Left lung (tissue), 14 donors: Measurements from ENCODE around the gene CLDN25. TPM values are rescaled to one million over a fixed set of nuclear protein-coding genes. Genes with fewer than 3 reads are reported as not detected.
A peak's percentile ranks its signal among the peaks of the same experiment; 100 is the strongest.

Experiments
- ATAC-seq: fragments of 200-7000 bp; cut with Tn5 transposase; one replicate; pipeline ENCODE4 v1.9.1; 2020; ENCODE audit warnings: moderate library complexity
- DNase-seq, 4 donors: peaks; one replicate each; pipeline ENCODE4 v3.0.0-alpha.2; 2013 to 2020
- H3K27ac ChIP-seq, 2 donors: fragments of 200-600 bp; sonication (generic) in 1 of 2; one replicate each; pipeline versions ENCODE4 v1.5.0 to v1.8.0; 2020 to 2021
- H3K27me3 ChIP-seq, 2 donors: fragments of 200-600 bp; sonication (generic) in 1 of 2; one replicate each; pipeline versions ENCODE4 v1.5.0 to v1.8.0; 2020 to 2021
- H3K36me3 ChIP-seq, 2 donors: fragments of 200-600 bp; sonication (generic) in 1 of 2; one replicate each; pipeline versions ENCODE4 v1.5.0 to v1.8.0; 2020 to 2021
- H3K4me1 ChIP-seq, 2 donors: fragments of 200-600 bp; one replicate each; pipeline ENCODE4 v1.8.0; 2021
- H3K4me3 ChIP-seq, 2 donors: fragments of 200-600 bp; sonication (generic) in 1 of 2; one replicate each; pipeline versions ENCODE4 v1.5.0 to v1.8.0; 2020 to 2021; ENCODE audit warnings: mild to moderate bottlenecking in 1 of 2
- H3K9me3 ChIP-seq, 2 donors: fragments of 200-600 bp; sonication (generic) in 1 of 2; one replicate each; pipeline versions ENCODE4 v1.5.0 to v1.8.0; 2020 to 2021
- intact Hi-C, 2 donors: fragments of 100-400 bp; cut with DNase I; formaldehyde crosslinking; loops; one replicate each; pipeline versions ENCODE4 v1.11.2 to v1.14.2; 2022
- long read RNA-seq, 12 donors: library from polyadenylated mRNA in 2 of 12; unstranded in 2 of 12; transcript quantifications; one replicate each; pipeline ENCODE4 v2.0.0 and lab custom pipeline, GENCODE V29; 2019 to 2026
- polyA plus RNA-seq, 6 donors: library from polyadenylated mRNA; unstranded; fragments of 120-200 nt; gene quantifications; one replicate each; pipeline ENCODE4 v1.2.1, GENCODE V29; 2013; ENCODE audit not compliant: insufficient read length in 6 of 6
- total RNA-seq, 2 donors: library from RNA; stranded (reverse); fragmentation: NEBNext Ultra II Directional; extraction: Animal tissue kit (Norgen Biotek cat#: 25700); gene quantifications; one replicate each; pipeline ENCODE4 v1.2.1, GENCODE V29; 2021
- TF ChIP-seq, protein P1 (sequence below), 2 donors: fragments of 200-600 bp; sonication (generic) in 1 of 2; IDR thresholded peaks; one replicate each; pipeline versions ENCODE4 v1.5.0 to v1.8.0; 2021; ENCODE audit warnings: antibody characterized with exemption in 2 of 2
- donor health status: DM: no; HTN: yes; CAD: no.
- donor health status: DM: no; HTN: no; CAD: no.

The CLDN25 gene
- not detected for total RNA-seq
- not detected for polyA plus RNA-seq
- long read RNA-seq, donor 1 = 0 reads
- long read RNA-seq, donor 2 = 0 reads
- long read RNA-seq, donor 3 = 0 reads
- long read RNA-seq, donor 4 = 0 reads
- long read RNA-seq, donor 5 = 0 reads
- long read RNA-seq, donor 6 = 0 reads
- long read RNA-seq, donor 7 = 0 reads
- long read RNA-seq, donor 8 = 0 reads
- long read RNA-seq, donor 9 = 0 reads
- long read RNA-seq, donor 10 = 0 reads
- long read RNA-seq, donor 11 = 0 reads
- long read RNA-seq, donor 12 = 0 reads

DNA sequence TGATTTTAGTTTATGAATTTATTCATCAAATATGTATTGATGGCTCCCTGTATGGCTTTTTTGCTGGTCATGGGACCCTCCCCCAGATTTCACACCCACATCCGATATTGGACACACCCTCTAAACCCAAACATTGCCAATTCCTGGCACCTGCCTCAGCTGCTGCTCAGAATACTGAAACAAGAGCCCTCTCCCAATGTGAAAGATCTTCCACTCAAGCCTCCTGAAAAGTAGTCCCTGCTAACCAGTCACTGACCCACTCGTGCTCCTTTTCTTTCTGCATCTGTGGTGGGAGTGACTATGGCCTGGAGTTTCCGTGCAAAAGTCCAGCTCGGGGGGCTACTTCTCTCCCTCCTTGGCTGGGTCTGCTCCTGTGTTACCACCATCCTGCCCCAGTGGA, at the start of gene CLDN25:
CLDN25 (plus strand) TSS at position 301 of the 400 bp plus-strand sequence; CDS start at position 301, 0 bp downstream.
- Histone ChIP-seq H3K27ac (no peak within 1 kb of the TSS), H3K9me3 (no peaks in the 10 kb centered on the region), H3K4me1 (no peaks in the 10 kb centered on the region), H3K36me3 (no peaks in the 10 kb centered on the region), H3K27me3 (peaks cover 3 to 10% of the 10 kb centered on the region in 2 donors), H3K4me3 (no peak within 1 kb of the TSS)
- intact Hi-C loops = no loop called here
- TF ChIP-seq, protein P1, sequence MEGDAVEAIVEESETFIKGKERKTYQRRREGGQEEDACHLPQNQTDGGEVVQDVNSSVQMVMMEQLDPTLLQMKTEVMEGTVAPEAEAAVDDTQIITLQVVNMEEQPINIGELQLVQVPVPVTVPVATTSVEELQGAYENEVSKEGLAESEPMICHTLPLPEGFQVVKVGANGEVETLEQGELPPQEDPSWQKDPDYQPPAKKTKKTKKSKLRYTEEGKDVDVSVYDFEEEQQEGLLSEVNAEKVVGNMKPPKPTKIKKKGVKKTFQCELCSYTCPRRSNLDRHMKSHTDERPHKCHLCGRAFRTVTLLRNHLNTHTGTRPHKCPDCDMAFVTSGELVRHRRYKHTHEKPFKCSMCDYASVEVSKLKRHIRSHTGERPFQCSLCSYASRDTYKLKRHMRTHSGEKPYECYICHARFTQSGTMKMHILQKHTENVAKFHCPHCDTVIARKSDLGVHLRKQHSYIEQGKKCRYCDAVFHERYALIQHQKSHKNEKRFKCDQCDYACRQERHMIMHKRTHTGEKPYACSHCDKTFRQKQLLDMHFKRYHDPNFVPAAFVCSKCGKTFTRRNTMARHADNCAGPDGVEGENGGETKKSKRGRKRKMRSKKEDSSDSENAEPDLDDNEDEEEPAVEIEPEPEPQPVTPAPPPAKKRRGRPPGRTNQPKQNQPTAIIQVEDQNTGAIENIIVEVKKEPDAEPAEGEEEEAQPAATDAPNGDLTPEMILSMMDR (IDR thresholded peaks at IDR 0.05) = no peak
- no peak for DNase-seq
- ATAC-seq = no peak

DNA sequence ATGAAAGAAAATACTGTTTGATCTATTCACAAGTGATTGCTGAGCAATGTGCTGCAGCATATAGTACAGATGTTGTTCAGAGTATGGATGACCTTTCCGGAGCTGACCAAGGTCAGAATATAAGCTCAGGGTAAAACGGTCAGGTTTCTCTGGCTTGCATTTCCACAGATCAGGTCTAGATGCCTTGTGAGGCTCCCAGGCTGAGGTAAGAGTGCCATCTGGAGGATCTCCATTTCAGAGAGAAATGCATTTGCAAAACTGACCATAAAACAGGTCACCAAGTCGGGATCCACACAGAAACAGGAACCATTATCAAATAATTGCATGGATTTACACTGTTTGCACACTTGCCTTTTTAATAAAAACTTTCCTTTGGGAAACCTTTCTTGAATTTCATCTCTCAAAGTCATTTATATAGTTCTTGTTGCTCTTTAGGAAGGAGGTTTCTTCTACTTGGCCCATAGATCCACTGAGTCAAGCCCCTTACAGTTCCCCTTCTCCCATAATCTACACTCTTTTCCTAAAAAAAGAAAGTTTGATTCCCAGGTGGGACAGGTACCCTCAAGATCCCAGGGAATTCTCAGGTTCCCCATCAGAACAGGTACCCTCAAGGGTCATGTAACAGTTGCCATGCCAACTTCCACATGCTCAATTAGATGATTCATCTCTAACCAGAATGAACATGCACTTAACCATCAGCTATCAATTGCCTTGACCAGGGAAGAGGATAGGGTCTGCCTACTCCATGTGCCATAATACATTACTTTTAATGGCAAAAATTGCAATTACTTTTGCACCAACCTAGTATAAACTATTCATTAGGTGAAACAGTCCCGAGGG, 48.5 kb upstream of the CLDN25 start:
- peaks cover 0 to 49% of the 10 kb centered on the region in 2 donors for H3K36me3 ChIP-seq
- no peak overlapping the region for H3K27ac ChIP-seq
- H3K27me3 ChIP-seq = no peaks in the 10 kb centered on the region
- TF ChIP-seq, protein P1 (IDR thresholded peaks at IDR 0.05) = peak in 1 of 2 donors; percentile 17
- H3K9me3 ChIP-seq = no peaks in the 10 kb centered on the region
- peak; percentile 71 for ATAC-seq
- no peak overlapping the region for H3K4me3 ChIP-seq
- intact Hi-C loops = loop anchor here in 1 of 2 donors (10.0 kb wide), 1 partner anchor 426 kb away; no protein-coding TSS in a partner anchor
- DNase-seq = peak in 3 of 4 donors; percentile 9 to 33 (median 31)
- H3K4me1 ChIP-seq = no peaks in the 10 kb centered on the region

DNA sequence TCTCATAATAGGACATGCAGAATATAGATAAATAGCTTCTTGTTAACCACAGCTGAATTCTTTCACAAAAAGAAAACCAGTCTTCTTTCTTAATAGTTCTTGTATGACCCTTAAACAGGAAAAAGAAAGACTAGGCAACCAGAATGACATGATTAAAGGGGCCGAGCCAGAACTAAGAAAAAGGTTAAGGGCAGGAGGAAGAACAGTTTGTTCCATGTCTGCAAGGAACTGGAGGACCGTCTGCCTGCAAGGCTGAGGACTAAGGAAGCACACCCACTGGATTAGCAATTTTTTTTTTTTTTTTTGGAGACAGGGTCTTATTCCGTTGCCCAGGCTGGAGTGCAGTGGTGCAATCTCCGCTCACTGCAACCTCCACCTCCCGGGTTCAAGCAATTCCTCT, 47.5 kb upstream of the CLDN25 start:
- H3K4me3 ChIP-seq = no peak overlapping the region
- H3K9me3 ChIP-seq = no peaks in the 10 kb centered on the region
- TF ChIP-seq, protein P1 (IDR thresholded peaks at IDR 0.05) = no peak
- H3K27me3 ChIP-seq = no peaks in the 10 kb centered on the region
- no peaks in the 10 kb centered on the region for H3K4me1 ChIP-seq
- no peak overlapping the region for H3K27ac ChIP-seq
- no peak for DNase-seq
- intact Hi-C loops = loop anchor here in 1 of 2 donors (10.0 kb wide), 1 partner anchor 427 kb away; no protein-coding TSS in a partner anchor
- no peak for ATAC-seq
- peaks cover 0 to 59% of the 10 kb centered on the region in 2 donors for H3K36me3 ChIP-seq

DNA sequence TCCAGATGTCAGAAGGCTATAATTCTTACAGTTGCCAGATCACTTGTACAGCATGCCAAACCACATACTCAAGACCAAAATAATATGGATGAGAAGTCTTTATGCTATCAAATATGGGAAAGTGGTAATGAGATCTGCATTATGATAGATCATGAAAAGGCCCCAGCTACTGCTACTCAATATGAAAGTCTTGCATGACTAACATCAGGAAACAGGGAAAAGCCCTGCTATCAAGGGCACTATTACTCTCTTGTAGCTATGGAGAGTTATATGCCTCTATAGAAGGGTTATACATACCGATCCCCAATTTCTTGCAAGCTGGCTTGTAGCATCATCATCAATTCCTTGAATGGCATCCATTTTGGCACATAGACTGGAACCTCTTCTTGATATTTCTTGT, 43.3 kb upstream of the CLDN25 start:
- H3K9me3 ChIP-seq = no peaks in the 10 kb centered on the region
- ATAC-seq (no peak), DNase-seq (no peak)
- TF ChIP-seq, protein P1 (IDR thresholded peaks at IDR 0.05) = no peak
- H3K36me3 ChIP-seq = peaks cover 0 to 99% of the 10 kb centered on the region in 2 donors
- H3K27me3 ChIP-seq = no peaks in the 10 kb centered on the region
- no peaks in the 10 kb centered on the region for H3K4me1 ChIP-seq
- H3K4me3 ChIP-seq = no peak overlapping the region
- intact Hi-C loops = loop anchor here in 1 of 2 donors (10.0 kb wide), 1 partner anchor 432 kb away; no protein-coding TSS in a partner anchor
- H3K27ac ChIP-seq = no peak overlapping the region

DNA sequence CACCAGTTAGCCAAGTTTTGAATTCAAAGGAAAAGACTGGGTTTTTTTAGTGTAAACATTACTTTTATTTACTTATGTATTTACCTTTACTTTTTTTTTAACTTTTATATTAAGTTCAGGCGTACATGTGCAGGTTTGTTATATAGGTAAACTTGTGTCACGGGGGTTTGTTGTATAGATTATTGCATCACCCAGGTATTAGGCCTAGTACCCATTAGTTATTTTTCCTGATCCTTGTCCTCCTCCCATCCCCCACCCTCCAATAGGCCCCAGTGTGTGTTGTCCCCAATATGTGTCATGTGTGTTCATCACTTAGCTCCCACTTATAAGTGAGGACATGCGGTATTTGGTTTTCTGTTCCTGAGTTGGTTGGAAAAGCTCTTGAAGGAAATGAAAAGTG, 26.7 kb upstream of the CLDN25 start:
- ATAC-seq (no peak), DNase-seq (no peak)
- Histone ChIP-seq H3K4me3 (no peak overlapping the region), H3K4me1 (no peaks in the 10 kb centered on the region), H3K9me3 (no peaks in the 10 kb centered on the region), H3K36me3 (peaks cover 0 to 74% of the 10 kb centered on the region in 2 donors), H3K27me3 (no peaks in the 10 kb centered on the region), H3K27ac (no peak overlapping the region)
- intact Hi-C loops = no loop called here
- TF ChIP-seq, protein P1 (IDR thresholded peaks at IDR 0.05) = no peak
